ENCODE results near the gene CNN3.

DNA sequence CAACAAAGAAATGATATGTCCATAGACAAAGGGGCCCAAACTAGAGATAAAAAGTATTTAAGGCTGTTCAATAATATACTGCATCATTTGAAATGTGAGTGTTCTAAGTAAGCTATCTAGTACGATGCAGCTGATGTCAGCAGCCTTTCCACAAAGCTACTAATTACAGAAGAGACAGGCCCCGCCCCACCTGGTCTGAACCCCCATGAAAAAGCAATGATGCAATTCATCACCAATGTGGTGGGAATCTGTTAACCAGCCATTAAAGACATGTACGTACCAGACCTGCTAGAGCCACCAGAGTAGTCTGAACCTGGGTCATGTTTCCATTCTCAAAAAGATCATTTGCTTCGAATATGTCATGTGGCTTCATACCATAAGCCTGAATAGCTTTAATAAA, 25.1 kb downstream of the CNN3 start:
- TF ChIP-seq FOXA2 (IDR thresholded peaks at IDR 0.05): no peak
- TF ChIP-seq TAF1 (conservative IDR thresholded peaks at IDR 0.05): no peak
- TF ChIP-seq, protein P1, sequence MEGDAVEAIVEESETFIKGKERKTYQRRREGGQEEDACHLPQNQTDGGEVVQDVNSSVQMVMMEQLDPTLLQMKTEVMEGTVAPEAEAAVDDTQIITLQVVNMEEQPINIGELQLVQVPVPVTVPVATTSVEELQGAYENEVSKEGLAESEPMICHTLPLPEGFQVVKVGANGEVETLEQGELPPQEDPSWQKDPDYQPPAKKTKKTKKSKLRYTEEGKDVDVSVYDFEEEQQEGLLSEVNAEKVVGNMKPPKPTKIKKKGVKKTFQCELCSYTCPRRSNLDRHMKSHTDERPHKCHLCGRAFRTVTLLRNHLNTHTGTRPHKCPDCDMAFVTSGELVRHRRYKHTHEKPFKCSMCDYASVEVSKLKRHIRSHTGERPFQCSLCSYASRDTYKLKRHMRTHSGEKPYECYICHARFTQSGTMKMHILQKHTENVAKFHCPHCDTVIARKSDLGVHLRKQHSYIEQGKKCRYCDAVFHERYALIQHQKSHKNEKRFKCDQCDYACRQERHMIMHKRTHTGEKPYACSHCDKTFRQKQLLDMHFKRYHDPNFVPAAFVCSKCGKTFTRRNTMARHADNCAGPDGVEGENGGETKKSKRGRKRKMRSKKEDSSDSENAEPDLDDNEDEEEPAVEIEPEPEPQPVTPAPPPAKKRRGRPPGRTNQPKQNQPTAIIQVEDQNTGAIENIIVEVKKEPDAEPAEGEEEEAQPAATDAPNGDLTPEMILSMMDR (IDR thresholded peaks at IDR 0.05; ENCODE audit: low read depth, low read length, missing input control): no peak
- TF ChIP-seq JUND (IDR thresholded peaks at IDR 0.05): no peak
- no peak for TF ChIP-seq EGR1 (IDR thresholded peaks at IDR 0.05; ENCODE audit: low read depth in 2 of 2)
- no peak for TF ChIP-seq REST (IDR thresholded peaks at IDR 0.05)
- TF ChIP-seq FOXA1 (IDR thresholded peaks at IDR 0.05): no peak

Data from liver (tissue), 3 donors.